Fibroblast of the aortic adventitia (primary cell): Measurements from ENCODE around the gene GBX1. TPM values are rescaled to one million over a fixed set of nuclear protein-coding genes. Genes with fewer than 3 reads are reported as not detected.

ENCODE experiments used
- DNase-seq: peaks from one replicate; pipeline ENCODE4 v3.0.0-alpha.2; 2010; ENCODE audit warnings: low read depth
- H3K4me3 ChIP-seq: 2 replicates; pipeline ENCODE4 v1.5.1; 2011; ENCODE audit warnings: low read depth, mild to moderate bottlenecking, control low read depth, low read length, moderate library complexity
- total RNA-seq: library from RNA; depleted of rRNA; stranded (reverse); fragments of >200 nt; gene quantifications from 2 replicates; pipeline ENCODE4 v1.2.3, GENCODE V29; 2012; ENCODE audit warnings: low replicate concordance
- TF ChIP-seq, protein P1 (sequence below): IDR thresholded peaks from 2 replicates; pipeline ENCODE4 v1.5.1; 2011; ENCODE audit warnings: mild to moderate bottlenecking, low read length, control low read depth, inconsistent platforms; ENCODE audit not compliant: insufficient read depth

The GBX1 gene
- total RNA-seq, 1 donor, result not detected

DNA sequence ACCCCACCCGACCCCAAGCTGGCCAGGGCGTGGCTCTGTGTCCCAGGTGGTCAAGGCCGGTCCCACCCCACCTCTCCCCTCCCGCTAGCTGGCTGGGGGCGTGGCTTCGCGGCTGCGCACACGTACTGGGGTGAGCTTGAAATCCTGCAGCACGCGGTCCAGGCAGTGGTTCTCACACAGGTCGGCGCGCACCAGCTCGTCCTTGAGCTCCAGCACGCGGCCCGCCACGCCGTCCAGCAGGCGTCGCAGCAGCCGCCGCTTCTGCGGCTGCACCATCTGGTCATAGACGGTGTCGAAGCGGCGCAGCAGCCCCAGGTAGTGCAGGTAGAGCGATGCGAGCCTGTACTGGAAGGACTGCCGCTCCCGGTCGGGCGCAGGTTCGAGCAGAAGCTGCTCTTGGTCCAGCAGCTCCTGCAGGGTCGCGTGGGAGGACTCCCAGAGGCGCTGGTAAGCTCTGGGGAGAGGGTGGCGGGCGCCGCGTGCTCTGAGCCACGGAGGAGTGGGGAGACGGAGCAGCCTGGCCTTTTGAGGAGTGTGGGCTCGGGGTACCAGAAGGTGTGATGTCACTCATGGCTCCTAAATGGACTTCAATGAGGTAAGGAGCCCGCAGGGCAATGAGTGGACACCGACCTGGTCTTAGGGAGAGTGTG, 37.0 kb upstream of the GBX1 start:
- no peak for DNase-seq
- TF ChIP-seq, protein P1, sequence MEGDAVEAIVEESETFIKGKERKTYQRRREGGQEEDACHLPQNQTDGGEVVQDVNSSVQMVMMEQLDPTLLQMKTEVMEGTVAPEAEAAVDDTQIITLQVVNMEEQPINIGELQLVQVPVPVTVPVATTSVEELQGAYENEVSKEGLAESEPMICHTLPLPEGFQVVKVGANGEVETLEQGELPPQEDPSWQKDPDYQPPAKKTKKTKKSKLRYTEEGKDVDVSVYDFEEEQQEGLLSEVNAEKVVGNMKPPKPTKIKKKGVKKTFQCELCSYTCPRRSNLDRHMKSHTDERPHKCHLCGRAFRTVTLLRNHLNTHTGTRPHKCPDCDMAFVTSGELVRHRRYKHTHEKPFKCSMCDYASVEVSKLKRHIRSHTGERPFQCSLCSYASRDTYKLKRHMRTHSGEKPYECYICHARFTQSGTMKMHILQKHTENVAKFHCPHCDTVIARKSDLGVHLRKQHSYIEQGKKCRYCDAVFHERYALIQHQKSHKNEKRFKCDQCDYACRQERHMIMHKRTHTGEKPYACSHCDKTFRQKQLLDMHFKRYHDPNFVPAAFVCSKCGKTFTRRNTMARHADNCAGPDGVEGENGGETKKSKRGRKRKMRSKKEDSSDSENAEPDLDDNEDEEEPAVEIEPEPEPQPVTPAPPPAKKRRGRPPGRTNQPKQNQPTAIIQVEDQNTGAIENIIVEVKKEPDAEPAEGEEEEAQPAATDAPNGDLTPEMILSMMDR, result no peak
- H3K4me3 ChIP-seq, result no peak overlapping the region

DNA sequence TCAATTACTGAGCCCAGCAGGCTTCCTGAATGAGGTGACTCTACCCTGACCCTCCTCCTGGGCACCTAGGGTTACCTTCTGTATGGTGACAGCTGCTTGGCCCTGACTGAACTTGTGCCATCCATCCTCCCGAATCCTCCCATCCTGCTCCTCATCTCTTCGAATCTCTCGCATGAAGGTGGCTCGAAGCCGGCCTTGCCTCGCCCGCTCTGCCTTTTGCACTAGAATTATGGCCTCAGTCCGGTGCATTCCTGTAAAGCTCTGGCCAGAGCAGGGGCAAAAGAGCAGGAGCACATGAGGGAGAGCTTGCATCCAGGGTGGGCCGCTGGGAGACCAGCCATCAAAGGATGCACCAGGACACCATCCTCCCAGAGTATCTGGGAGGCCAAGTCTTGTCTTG, 35.3 kb upstream of the GBX1 start:
- no peak overlapping the region for H3K4me3 ChIP-seq
- DNase-seq, result no peak
- TF ChIP-seq, protein P1, result no peak

DNA sequence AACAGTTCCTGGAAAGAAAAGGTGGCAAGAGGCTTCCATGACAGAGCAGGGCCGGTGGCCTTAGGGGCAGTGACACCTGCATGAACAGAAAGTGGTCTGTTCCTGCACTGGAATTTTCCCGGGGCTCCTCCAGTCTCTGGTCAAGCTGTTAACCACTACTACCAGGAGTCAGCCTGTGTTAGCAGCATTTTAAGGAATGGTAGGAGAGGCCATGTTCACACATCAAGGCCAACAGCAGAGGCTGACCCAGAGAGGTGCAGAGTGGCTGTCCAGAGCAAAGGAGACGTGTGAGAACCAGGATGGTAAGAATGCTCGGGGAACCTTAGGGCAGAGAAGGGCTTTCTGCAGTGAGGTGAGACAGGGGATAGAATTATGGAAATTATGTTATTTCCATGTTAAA, 34.3 kb upstream of the GBX1 start:
- TF ChIP-seq, protein P1, result no peak
- no peak overlapping the region for H3K4me3 ChIP-seq

DNA sequence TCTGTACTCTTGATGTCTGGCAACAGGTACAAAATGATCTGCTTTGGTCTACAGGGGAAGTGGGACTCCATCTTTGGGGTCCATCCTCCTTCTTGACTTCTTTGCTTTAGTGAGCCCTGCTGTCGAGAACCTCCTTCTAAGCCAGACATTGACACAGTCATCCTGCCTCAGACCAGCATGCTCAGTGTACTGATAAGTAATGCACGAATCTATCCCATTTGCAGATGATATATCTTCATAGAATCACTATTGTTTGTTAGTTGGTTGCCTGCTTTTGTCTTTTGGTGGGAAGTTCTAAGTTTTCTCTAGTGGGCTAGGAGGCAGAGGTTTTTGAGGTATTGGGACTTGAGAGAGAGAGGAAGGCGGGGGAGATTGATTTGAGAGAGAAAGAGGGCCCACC, 33.9 kb upstream of the GBX1 start:
- no peak for DNase-seq
- no peak overlapping the region for H3K4me3 ChIP-seq
- TF ChIP-seq, protein P1, result no peak

More for the DNA sequence above, 34.3 kb upstream of the GBX1 start:
- DNase-seq, result no peak

DNA sequence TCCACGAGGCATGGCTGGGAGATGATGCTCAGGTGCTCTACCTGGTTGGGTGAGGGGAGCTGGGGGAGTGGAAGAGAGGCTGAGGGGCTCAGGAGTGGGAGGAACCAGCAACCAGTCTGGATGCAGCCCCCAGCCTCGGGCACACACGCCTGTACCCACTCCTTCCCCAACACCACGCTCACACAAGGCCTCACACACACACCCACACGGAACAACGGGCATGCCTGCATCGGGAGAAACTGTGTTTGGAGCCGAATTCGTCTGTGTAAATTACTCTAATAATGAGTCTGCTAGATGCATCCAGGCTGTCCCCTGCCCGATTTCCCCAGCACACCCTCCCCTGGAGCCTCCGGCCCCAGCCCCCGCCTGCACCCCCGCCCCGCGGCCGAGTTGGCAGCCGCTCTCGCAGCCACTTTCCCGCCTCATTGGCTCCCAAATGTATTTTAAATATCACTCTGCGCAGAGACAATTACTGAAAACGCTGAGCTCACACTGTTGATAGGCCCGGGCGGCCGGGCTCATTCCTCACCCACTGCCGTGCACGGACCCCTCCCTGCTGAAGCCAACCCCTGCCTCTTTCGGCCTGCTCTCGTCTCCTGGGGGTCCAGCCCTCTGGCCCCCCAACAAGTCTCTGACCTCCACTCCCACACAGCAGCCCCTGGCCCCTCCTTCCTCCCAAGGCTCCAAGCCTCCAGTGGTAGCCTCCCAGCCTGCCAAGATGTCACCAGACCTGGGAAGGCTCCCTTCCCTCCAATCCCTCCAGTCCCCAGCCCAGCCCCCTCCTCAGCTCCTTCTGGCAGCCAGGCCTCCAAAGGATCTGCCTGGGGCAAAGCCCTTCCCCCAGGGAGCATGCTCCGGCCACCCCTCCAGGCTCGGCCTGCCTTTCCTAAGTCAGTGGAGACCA, 31.7 kb upstream of the GBX1 start:
- TF ChIP-seq, protein P1, result no peak

DNA sequence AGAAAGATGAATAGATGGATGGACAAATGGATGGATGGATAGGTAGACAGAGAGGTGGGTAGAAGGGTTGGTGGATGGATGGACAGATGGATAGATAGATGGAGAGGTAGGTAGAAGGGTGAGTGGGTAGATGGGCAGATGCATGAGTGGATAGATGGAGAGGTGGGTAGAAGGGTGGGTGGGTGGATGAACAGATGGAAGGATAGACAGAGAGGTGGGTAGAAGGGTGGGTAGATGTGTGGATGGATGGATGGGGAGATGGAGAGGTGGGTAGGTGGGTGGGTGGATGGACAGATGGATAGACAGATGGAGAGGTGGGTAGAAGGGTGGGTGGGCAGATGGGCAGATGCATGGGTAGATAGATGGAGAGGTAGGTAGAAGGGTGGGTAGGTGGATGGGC, 30.4 kb upstream of the GBX1 start:
- TF ChIP-seq, protein P1, result no peak
- DNase-seq, result no peak
- no peak overlapping the region for H3K4me3 ChIP-seq

More for the DNA sequence above, 31.7 kb upstream of the GBX1 start:
- H3K4me3 ChIP-seq, result no peak overlapping the region
- DNase-seq, result no peak
